ENCODE measurements around the gene ROBO2.

- TF ChIP-seq, protein P1, sequence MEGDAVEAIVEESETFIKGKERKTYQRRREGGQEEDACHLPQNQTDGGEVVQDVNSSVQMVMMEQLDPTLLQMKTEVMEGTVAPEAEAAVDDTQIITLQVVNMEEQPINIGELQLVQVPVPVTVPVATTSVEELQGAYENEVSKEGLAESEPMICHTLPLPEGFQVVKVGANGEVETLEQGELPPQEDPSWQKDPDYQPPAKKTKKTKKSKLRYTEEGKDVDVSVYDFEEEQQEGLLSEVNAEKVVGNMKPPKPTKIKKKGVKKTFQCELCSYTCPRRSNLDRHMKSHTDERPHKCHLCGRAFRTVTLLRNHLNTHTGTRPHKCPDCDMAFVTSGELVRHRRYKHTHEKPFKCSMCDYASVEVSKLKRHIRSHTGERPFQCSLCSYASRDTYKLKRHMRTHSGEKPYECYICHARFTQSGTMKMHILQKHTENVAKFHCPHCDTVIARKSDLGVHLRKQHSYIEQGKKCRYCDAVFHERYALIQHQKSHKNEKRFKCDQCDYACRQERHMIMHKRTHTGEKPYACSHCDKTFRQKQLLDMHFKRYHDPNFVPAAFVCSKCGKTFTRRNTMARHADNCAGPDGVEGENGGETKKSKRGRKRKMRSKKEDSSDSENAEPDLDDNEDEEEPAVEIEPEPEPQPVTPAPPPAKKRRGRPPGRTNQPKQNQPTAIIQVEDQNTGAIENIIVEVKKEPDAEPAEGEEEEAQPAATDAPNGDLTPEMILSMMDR (IDR thresholded peaks at IDR 0.05) = no peak
- TF ChIP-seq EP300 (IDR thresholded peaks at IDR 0.05; ENCODE audit: low read depth) (no peak), POLR2A (IDR thresholded peaks at IDR 0.05) (no peak), POLR2AphosphoS5 (IDR thresholded peaks at IDR 0.05) (no peak)
Observed at GRCh38 chr3:77588863-77589262, 549.0 kb downstream of the ROBO2 start.
